GM12878 (cell line): ENCODE data around the gene SLC47A2. TPM values are rescaled to one million over a fixed set of nuclear protein-coding genes. Genes with fewer than 3 reads are reported as not detected.

Experiments used
- ATAC-seq: fragments of 200-7000 bp; cut with Tn5 transposase; 3 replicates; pipeline ENCODE4 v1.9.1; 2020; ENCODE audit warnings: mild to moderate bottlenecking, moderate library complexity
- BruUV-seq: library from RNA; stranded (reverse); fragments of 400-500 nt; replicated peaks from 2 replicates; lab custom pipeline; 2021; lab: Mats Ljungman, UMichigan
- CTCF ChIA-PET: fragments of 300-600 bp; sonication (Branson Sonifier 250); formaldehyde crosslinking; extraction: SDS; loops from one replicate; lab custom pipeline; 2021; ENCODE audit warnings: inconsistent platforms; lab: Yijun Ruan, JAX
- POLR2A ChIA-PET: fragments of 350-600 bp; formaldehyde crosslinking; extraction: SDS; loops from one replicate; lab custom pipeline; 2021; ENCODE audit warnings: inconsistent platforms; lab: Charles Lee
- RAD21 ChIA-PET: fragments of 300-600 bp; sonication (Branson Sonifier 250); formaldehyde crosslinking; loops from one replicate; lab custom pipeline; 2023; ENCODE audit warnings: antibody characterized with exemption; ENCODE audit not compliant: unreplicated experiment; lab: Charles Lee
- SMC1A ChIA-PET: fragments of 300-600 bp; sonication (Branson Sonifier 250); formaldehyde crosslinking; loops from one replicate; lab custom pipeline; 2023; ENCODE audit not compliant: unreplicated experiment, uncharacterized antibody; lab: Charles Lee
- DNase-seq: peaks from one replicate; pipeline ENCODE4 v3.0.0-alpha.2; 2011; ENCODE audit warnings: low read depth, low spot score
- FAIRE-seq: peaks from 3 replicates; lab custom pipeline; 2011; peaks lifted over from hg19 to GRCh38; lab: Jason Lieb, UNC
- H2AFZ ChIP-seq: 2 replicates; pipeline ENCODE4 v1.6.0; 2011; ENCODE audit warnings: low read depth, low read length, control low read depth; ENCODE audit not compliant: control insufficient read depth
- H3K27ac ChIP-seq: 2 replicates; pipeline ENCODE4 v1.5.1; 2011; ENCODE audit warnings: control low read depth; ENCODE audit not compliant: control insufficient read depth, insufficient read depth
- H3K27me3 ChIP-seq, 2 experiments: replicated peaks in 1 of 2; 2 replicates each; pipeline versions ENCODE4 v1.6.0 to v1.6.1; 2011; ENCODE audit warnings: low read length in 1 of 2; ENCODE audit not compliant: control insufficient read depth in 2 of 2, insufficient read depth in 2 of 2
- H3K36me3 ChIP-seq, 2 experiments: 2 replicates each; pipeline ENCODE4 v1.5.1; 2011; ENCODE audit warnings: low read length in 1 of 2; ENCODE audit not compliant: control insufficient read depth in 2 of 2, insufficient read depth in 2 of 2
- H3K4me1 ChIP-seq: 2 replicates; pipeline ENCODE4 v1.6.1; 2011; ENCODE audit warnings: mild to moderate bottlenecking, low read length, moderate library complexity, mixed read lengths; ENCODE audit not compliant: control insufficient read depth, insufficient read depth
- H3K4me2 ChIP-seq: 2 replicates; pipeline ENCODE4 v1.6.0; 2011; ENCODE audit warnings: control low read depth; ENCODE audit not compliant: control insufficient read depth, insufficient read depth
- H3K4me3 ChIP-seq: fragments of 200-600 bp; sonication (generic); 2 replicates; pipeline ENCODE4 v1.5.1; 2016
- H3K79me2 ChIP-seq: 2 replicates; pipeline ENCODE4 v1.6.0; 2011; ENCODE audit warnings: low read length; ENCODE audit not compliant: control insufficient read depth, insufficient read depth
- H3K9ac ChIP-seq: 2 replicates; pipeline ENCODE4 v1.8.0; 2011; ENCODE audit warnings: low read length, control low read depth, mixed read lengths; ENCODE audit not compliant: control insufficient read depth, insufficient read depth
- H3K9me3 ChIP-seq: replicated peaks from 3 replicates; pipeline ENCODE4 v1.5.1; 2011; ENCODE audit warnings: mild to moderate bottlenecking, low read length; ENCODE audit not compliant: control insufficient read depth, insufficient read depth
- H4K20me1 ChIP-seq: 2 replicates; pipeline ENCODE4 v1.6.0; 2011; ENCODE audit not compliant: control insufficient read depth, insufficient read depth
- BHLHE40 ChIP-seq, 2 experiments: fragments of 450-650 bp in 1 of 2; IDR thresholded peaks; 2 replicates each; pipeline ENCODE4 v1.6.1; 2011 to 2017; ENCODE audit warnings: low read depth in 2 of 2, borderline replicate concordance in 1 of 2, improper control_type of control experiment in 1 of 2, low read length in 1 of 2, mild to moderate bottlenecking in 1 of 2
- BMI1 ChIP-seq: fragments of 450-650 bp; IDR thresholded peaks from 2 replicates; pipeline ENCODE4 v1.6.1; 2016; ENCODE audit warnings: mild to moderate bottlenecking, moderate library complexity, borderline replicate concordance
- EED ChIP-seq: sonication (generic); IDR thresholded peaks from 2 replicates; pipeline ENCODE4 v1.6.1; 2016; ENCODE audit warnings: antibody characterized with exemption, low read depth
- KDM1A ChIP-seq: fragments of 200-600 bp; sonication (generic); IDR thresholded peaks from 2 replicates; pipeline ENCODE4 v1.6.1; 2016; ENCODE audit warnings: borderline replicate concordance
- KLF5 ChIP-seq: fragments of 450-650 bp; IDR thresholded peaks from 2 replicates; pipeline ENCODE4 v1.6.1; 2014; ENCODE audit warnings: mild to moderate bottlenecking; ENCODE audit not compliant: partially characterized antibody
- MEF2A ChIP-seq: IDR thresholded peaks from 2 replicates; pipeline ENCODE4 v1.6.1; 2011; ENCODE audit warnings: low read depth, mild to moderate bottlenecking, low read length, moderate library complexity; ENCODE audit not compliant: insufficient read depth
- MEF2B ChIP-seq: fragments of 450-650 bp; IDR thresholded peaks from 2 replicates; pipeline ENCODE4 v1.6.1; 2018; ENCODE audit warnings: mild to moderate bottlenecking, moderate library complexity; ENCODE audit not compliant: partially characterized antibody, poor library complexity, severe bottlenecking
- POLR2AphosphoS2 ChIP-seq: IDR thresholded peaks from 2 replicates; pipeline ENCODE4 v1.6.1; 2011; ENCODE audit warnings: low read depth, mild to moderate bottlenecking, low read length, improper control_type of control experiment, moderate library complexity
- RB1 ChIP-seq: fragments of 450-650 bp; formaldehyde crosslinking; IDR thresholded peaks from 2 replicates; pipeline ENCODE4 v1.6.1; 2017; ENCODE audit warnings: mild to moderate bottlenecking, borderline replicate concordance
- SIX5 ChIP-seq: IDR thresholded peaks from 2 replicates; pipeline ENCODE4 v1.6.1; 2011; ENCODE audit warnings: mild to moderate bottlenecking, low read depth, low read length, moderate library complexity; ENCODE audit not compliant: severe bottlenecking
- SMARCA5 ChIP-seq: fragments of 450-650 bp; IDR thresholded peaks from 2 replicates; pipeline ENCODE4 v1.6.1; 2017; ENCODE audit warnings: mild to moderate bottlenecking
- SRF ChIP-seq, 2 experiments: IDR thresholded peaks; 2 replicates each; pipeline ENCODE4 v1.6.1; 2011; ENCODE audit warnings: low read depth in 2 of 2, low read length in 2 of 2, mild to moderate bottlenecking in 1 of 2, moderate library complexity in 1 of 2
- STAT3 ChIP-seq: IDR thresholded peaks from 2 replicates; pipeline ENCODE4 v1.6.1; 2011; ENCODE audit warnings: low read depth, low read length, improper control_type of control experiment
- TCF7 ChIP-seq: IDR thresholded peaks from 2 replicates; pipeline ENCODE4 v1.6.1; 2014; ENCODE audit warnings: antibody characterized with exemption, borderline replicate concordance
- WGBS: methylation state at CpG from one replicate; pipeline ENCODE4 v1.1.6; 2016; ENCODE audit warnings: low lambda C conversion rate; ENCODE audit not compliant: insufficient replicate concordance, insufficient coverage; ENCODE audit errors: missing lambda C conversion rate; 5-methylcytosine and 5-hydroxymethylcytosine counted together
- in situ Hi-C: fragments of 300-500 bp; cut with MboI; formaldehyde crosslinking; loops from 9 replicates; pipeline ENCODE4 v1.14.3; 2018; ENCODE audit warnings: mixed read lengths
- intact Hi-C: fragments of 100-400 bp; cut with micrococcal nuclease; formaldehyde crosslinking; loops from one replicate; pipeline ENCODE4 v1.14.2; 2022; ENCODE audit not compliant: unreplicated experiment
- polyA plus RNA-seq, 11 experiments: library from polyadenylated mRNA; depleted of rRNA in 4 of 11; unstranded in 6 of 11; stranded (reverse) in 5 of 11; fragments of >200 nt; fragmentation: Nextera tagmentation in 4 of 11; fragmentation: Illumina TruSeq in 1 of 11; extraction: Ambion mirVana in 4 of 11; extraction: Trizol in 1 of 11; gene quantifications; 1 replicate in 1 of 11; 2 replicates in 10 of 11; pipeline versions ENCODE4 v1.2.1 to v1.2.3, GENCODE V29; 2011 to 2016; ENCODE audit warnings: inconsistent platforms in 2 of 11, missing spikeins in 2 of 11, low read depth in 1 of 11
- total RNA-seq, 4 experiments: library from RNA; depleted of rRNA in 3 of 4; stranded (reverse); fragments of >200 nt in 3 of 4; fragmentation: Illumina TruSeq in 1 of 4; extraction: Trizol in 1 of 4; gene quantifications; 2 replicates each; pipeline versions ENCODE4 v1.2.1 to v1.2.3, GENCODE V29; 2013 to 2021
- TF ChIP-seq, protein P1 (sequence below): fragments of 450-650 bp; IDR thresholded peaks from 2 replicates; pipeline ENCODE4 v1.6.1; 2016; ENCODE audit warnings: mild to moderate bottlenecking
- TF ChIP-seq, protein P2 (sequence below): IDR thresholded peaks from 2 replicates; pipeline ENCODE4 v1.6.1; 2011; ENCODE audit warnings: borderline replicate concordance, low read depth, mild to moderate bottlenecking, moderate library complexity, low read length; ENCODE audit not compliant: insufficient read depth, poor library complexity, severe bottlenecking
- TF ChIP-seq, protein P3 (sequence below): IDR thresholded peaks from 2 replicates; pipeline ENCODE4 v1.6.1; 2011; ENCODE audit warnings: low read depth, low read length, improper control_type of control experiment, borderline replicate concordance
- TF ChIP-seq, protein P4 (sequence below): IDR thresholded peaks from 2 replicates; pipeline ENCODE4 v1.6.1; 2012; ENCODE audit warnings: low read length, inconsistent platforms

The SLC47A2 gene
- total and polyA plus RNA-seq, 10 of the 15 experiments (the other 5 are each of a cell fraction or from before 2014, with no cell fraction given), result not detected

DNA sequence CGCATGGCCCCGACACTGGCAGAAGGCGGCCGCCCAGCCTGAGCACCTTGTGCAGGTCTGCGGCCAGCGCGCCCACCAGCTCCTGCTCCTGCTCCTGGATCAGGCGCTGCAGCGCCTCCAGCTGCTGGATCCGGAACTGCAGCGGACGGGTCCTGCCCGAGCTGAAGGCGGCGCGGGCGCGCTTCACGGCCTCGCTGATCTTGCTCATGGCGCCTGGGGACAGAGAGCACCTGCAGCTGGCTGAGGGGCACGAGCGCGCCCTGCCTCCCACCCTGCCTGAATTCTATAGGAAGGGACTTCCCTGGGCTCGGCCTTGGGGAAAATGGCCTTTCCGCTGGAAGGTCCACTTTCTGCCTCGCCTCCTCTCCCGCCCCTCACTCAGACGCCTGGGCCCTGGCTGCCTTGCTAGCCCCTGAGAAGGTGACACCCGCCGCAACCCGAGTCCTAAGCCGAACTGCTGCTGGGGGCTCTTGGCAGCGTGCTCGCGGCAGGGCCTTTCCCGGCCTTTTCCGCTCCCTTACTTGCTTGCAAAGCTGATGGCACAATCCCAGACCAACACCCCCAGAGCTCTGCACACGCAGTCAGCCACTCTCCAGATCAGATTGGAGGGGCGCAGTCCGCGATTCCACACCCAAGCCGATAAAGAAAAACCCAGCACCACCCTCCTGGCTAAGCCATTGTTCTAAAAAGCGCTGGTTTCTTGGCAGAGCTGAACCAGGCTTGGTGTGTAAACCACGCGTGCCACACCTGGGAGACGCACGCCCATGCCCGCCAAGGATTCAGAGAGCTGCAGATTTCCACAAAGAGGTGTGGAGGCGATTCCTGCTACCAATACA is 28.8 kb upstream of the SLC47A2 start:
- no peak overlapping the region for H3K4me3 ChIP-seq
- WGBS, result 42% methylated on average over 47 of the region's 50 CpGs
- BruUV-seq, result no TSS peak
- TF ChIP-seq, protein P1, sequence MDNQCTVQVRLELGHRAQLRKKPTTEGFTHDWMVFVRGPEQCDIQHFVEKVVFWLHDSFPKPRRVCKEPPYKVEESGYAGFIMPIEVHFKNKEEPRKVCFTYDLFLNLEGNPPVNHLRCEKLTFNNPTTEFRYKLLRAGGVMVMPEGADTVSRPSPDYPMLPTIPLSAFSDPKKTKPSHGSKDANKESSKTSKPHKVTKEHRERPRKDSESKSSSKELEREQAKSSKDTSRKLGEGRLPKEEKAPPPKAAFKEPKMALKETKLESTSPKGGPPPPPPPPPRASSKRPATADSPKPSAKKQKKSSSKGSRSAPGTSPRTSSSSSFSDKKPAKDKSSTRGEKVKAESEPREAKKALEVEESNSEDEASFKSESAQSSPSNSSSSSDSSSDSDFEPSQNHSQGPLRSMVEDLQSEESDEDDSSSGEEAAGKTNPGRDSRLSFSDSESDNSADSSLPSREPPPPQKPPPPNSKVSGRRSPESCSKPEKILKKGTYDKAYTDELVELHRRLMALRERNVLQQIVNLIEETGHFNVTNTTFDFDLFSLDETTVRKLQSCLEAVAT, result no peak
- no peak for TF ChIP-seq POLR2AphosphoS2
- no peak for TF ChIP-seq BMI1
- TF ChIP-seq, protein P2, sequence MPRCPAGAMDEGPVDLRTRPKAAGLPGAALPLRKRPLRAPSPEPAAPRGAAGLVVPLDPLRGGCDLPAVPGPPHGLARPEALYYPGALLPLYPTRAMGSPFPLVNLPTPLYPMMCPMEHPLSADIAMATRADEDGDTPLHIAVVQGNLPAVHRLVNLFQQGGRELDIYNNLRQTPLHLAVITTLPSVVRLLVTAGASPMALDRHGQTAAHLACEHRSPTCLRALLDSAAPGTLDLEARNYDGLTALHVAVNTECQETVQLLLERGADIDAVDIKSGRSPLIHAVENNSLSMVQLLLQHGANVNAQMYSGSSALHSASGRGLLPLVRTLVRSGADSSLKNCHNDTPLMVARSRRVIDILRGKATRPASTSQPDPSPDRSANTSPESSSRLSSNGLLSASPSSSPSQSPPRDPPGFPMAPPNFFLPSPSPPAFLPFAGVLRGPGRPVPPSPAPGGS, result no peak
- TF ChIP-seq MEF2A, result no peak
- no peak for TF ChIP-seq KDM1A
- no peak for TF ChIP-seq RB1
- no peak for TF ChIP-seq MEF2B
- TF ChIP-seq, protein P3, sequence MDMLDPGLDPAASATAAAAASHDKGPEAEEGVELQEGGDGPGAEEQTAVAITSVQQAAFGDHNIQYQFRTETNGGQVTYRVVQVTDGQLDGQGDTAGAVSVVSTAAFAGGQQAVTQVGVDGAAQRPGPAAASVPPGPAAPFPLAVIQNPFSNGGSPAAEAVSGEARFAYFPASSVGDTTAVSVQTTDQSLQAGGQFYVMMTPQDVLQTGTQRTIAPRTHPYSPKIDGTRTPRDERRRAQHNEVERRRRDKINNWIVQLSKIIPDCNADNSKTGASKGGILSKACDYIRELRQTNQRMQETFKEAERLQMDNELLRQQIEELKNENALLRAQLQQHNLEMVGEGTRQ, result no peak
- TF ChIP-seq KLF5, result no peak
- TF ChIP-seq TCF7, result no peak
- no peak for TF ChIP-seq STAT3
- TF ChIP-seq EED, result no peak
- no peak for TF ChIP-seq SIX5
- TF ChIP-seq, protein P4, sequence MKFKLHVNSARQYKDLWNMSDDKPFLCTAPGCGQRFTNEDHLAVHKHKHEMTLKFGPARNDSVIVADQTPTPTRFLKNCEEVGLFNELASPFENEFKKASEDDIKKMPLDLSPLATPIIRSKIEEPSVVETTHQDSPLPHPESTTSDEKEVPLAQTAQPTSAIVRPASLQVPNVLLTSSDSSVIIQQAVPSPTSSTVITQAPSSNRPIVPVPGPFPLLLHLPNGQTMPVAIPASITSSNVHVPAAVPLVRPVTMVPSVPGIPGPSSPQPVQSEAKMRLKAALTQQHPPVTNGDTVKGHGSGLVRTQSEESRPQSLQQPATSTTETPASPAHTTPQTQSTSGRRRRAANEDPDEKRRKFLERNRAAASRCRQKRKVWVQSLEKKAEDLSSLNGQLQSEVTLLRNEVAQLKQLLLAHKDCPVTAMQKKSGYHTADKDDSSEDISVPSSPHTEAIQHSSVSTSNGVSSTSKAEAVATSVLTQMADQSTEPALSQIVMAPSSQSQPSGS, result no peak
- TF ChIP-seq SMARCA5, result no peak
- TF ChIP-seq BHLHE40 (IDR thresholded peaks at IDR 0.05; ENCODE audit: borderline replicate concordance in 1 of 2, low read depth in 2 of 2, low read length in 1 of 2), result peak in 1 of 2 experiments; percentile 28; a peak in 1 of 4 replicates
- no peak for TF ChIP-seq SRF (IDR thresholded peaks at IDR 0.05; ENCODE audit: low read depth in 2 of 2, low read length in 2 of 2)

More for the DNA sequence above, 28.8 kb upstream of the SLC47A2 start:
- peak overlapping the region; percentile 40; the same call in 1 of the 2 replicates for H3K4me2 ChIP-seq
- POLR2A ChIA-PET, result no interaction called here
- no peak overlapping the region for H3K27ac ChIP-seq
- H4K20me1 ChIP-seq, result no peaks in the 10 kb centered on the region
- SMC1A ChIA-PET, result no interaction called here
- peak overlapping the region; percentile 11; the same call in 1 of the 2 replicates for H2AFZ ChIP-seq
- RAD21 ChIA-PET, result interaction anchor here (1.1 kb wide), 1 partner anchor 19 kb away, joined by 3 read pairs; no protein-coding TSS in a partner anchor
- H3K4me1 ChIP-seq, result peaks cover 5% of the 10 kb centered on the region
- intact Hi-C loops (no loop called here), in situ Hi-C loops (no loop called here)
- H3K27me3 ChIP-seq, result no peaks in the 10 kb centered on the region
- peak; percentile 23 for FAIRE-seq
- H3K9me3 ChIP-seq, result no peaks in the 10 kb centered on the region
- no peaks in the 10 kb centered on the region for H3K36me3 ChIP-seq
- CTCF ChIA-PET, result interaction anchor here (0.6 to 2.0 kb wide), 13 partner anchors 9 to 382 kb away, joined by 3 to 11 read pairs (median 3); no protein-coding TSS in a partner anchor
- H3K79me2 ChIP-seq, result no peaks in the 10 kb centered on the region
- H3K9ac ChIP-seq, result no peak overlapping the region
- peak; percentile 94 for ATAC-seq
- DNase-seq, result no peak
